ENCODE measurements around the gene SORCS2.

SORCS2 gene

GRCh38 chr4:7501314-7501713, 309.0 kb downstream of the SORCS2 start:
- H3K27ac ChIP-seq: no peak overlapping the region
- TF ChIP-seq, protein P1, sequence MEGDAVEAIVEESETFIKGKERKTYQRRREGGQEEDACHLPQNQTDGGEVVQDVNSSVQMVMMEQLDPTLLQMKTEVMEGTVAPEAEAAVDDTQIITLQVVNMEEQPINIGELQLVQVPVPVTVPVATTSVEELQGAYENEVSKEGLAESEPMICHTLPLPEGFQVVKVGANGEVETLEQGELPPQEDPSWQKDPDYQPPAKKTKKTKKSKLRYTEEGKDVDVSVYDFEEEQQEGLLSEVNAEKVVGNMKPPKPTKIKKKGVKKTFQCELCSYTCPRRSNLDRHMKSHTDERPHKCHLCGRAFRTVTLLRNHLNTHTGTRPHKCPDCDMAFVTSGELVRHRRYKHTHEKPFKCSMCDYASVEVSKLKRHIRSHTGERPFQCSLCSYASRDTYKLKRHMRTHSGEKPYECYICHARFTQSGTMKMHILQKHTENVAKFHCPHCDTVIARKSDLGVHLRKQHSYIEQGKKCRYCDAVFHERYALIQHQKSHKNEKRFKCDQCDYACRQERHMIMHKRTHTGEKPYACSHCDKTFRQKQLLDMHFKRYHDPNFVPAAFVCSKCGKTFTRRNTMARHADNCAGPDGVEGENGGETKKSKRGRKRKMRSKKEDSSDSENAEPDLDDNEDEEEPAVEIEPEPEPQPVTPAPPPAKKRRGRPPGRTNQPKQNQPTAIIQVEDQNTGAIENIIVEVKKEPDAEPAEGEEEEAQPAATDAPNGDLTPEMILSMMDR (conservative IDR thresholded peaks at IDR 0.05): no peak

DNA sequence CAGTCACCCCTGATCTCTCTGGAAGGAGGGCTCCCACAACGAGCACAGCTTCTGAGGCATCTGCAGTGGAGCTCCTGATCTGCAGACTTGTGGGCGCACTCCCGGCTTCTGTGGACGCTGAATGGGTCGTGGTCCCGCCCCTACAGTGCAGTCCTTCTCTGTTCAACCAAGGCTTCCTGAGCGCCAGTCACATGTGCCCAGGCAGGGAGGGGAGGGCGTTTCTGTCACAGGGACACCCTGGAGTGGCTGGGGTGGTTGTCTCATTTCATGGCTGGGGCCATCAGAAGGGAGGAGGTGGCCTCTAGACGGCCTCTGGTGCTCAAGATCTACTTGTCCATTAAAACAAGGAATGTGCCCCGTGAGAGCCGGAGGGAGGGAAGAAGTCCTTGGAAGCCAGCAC, 309.5 kb downstream of the SORCS2 start:
- H3K27ac ChIP-seq: no peak overlapping the region

DNA sequence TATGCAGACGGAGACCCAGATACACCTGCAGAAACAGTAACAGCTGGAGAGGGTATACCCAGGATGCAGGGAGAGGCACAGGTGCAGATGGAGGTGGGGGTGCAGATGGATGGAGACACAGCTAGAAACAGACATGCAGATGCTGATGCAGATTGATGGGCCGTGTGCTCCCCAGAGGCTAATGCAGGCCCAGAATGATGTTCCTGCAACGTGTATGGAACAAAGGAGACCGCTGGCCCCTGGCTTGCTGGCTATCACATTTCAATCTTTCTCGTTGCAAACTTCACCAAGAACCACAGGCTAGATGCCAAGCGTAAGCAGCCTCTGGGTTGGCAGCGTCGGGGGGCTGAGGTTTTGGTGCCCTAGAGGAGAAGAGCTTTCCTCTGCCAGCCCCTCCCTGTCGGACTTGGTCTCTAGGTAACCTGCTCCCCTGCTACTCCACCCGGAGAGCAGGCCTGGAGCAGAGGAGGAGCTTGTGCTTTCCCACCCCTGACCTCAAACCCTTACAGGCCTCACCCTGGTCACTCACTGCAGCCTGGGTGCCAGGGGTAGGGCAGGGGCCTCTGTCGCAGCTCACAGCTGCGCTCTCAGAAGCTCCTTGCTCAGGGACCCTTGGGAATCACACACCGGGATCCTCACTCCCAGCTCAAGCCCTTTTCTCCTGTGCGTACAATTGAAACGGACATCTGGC, 311.4 kb downstream of the SORCS2 start:
- H3K27ac ChIP-seq: no peak overlapping the region
- TF ChIP-seq, protein P1 (conservative IDR thresholded peaks at IDR 0.05): no peak

More for the DNA sequence above, 309.5 kb downstream of the SORCS2 start:
- TF ChIP-seq, protein P1 (conservative IDR thresholded peaks at IDR 0.05): no peak

DNA sequence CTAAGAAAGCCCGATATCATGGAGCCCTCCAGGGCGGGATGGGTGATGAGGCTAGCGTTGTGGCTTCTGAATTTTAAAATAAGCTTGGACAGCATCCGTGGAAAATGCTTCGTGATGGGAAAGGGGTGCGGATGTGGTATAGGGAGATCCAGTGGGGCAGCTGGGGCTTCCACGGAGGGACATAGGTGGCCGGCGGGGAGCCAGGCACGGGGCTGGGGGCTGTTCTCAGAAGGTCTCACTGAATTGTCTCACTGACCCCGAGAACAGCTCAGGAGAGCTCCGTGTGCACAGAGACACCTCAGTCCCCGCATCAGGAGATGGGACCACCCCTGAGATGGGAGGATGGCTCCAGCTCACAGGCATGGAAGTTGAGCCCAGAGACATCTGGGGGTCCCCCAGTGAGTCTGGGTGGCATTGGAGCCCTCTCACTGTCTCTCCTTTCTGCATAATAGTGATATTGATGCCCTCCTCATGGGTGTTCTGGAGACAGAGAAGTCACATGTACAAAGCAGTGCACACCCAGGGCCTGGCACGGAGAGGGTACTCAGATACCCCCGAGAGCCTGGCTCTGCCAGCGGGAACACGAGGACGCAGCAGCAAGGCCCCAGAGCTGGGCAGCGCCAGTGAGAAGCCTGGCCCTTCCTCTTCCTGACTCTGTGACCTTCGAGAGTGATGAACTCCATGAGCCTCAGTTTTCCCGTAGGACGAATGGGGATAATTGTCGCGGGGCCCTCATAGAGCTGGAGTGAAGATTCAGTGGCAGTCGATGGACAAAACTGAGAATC, 313.0 kb downstream of the SORCS2 start:
- TF ChIP-seq, protein P1 (conservative IDR thresholded peaks at IDR 0.05): no peak
- H3K27ac ChIP-seq: no peak overlapping the region

- TF ChIP-seq, protein P1 (conservative IDR thresholded peaks at IDR 0.05): no peak
- H3K27ac ChIP-seq: no peak overlapping the region
Measured at GRCh38 chr4:7506119-7506518, 313.8 kb downstream of the SORCS2 start.

- TF ChIP-seq, protein P1 (conservative IDR thresholded peaks at IDR 0.05): no peak
- no peak overlapping the region for H3K27ac ChIP-seq
Measured at GRCh38 chr4:7506572-7506971, 314.2 kb downstream of the SORCS2 start.

DNA sequence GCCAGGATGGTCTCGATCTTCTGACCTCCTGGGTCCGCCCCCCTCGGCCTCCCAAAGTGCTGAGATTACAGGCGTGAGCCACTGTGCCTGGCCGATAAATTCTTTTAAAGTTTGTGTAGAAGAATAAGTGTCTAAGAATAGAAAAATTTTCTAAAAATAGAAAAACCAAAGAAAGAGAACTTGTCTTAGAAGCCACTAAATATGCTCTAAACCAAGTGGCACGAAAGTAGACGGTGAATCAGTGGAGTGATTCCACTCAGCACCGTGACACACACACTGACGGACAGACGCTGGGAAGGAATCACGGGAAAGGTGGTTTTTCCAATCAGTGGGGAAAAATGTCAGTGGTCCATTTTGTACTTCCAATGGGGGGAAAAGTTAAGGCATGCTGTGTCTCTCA, 315.0 kb downstream of the SORCS2 start:
- H3K27ac ChIP-seq: no peak overlapping the region
- TF ChIP-seq, protein P1 (conservative IDR thresholded peaks at IDR 0.05): no peak
